T follicular helper cell (primary cell): Measurements from ENCODE around the gene MIEF2.
"Not testable (repeated sequence)": the region's sequence is repeated elsewhere in the genome, so short reads cannot be mapped to it uniquely, and the experiment has no call there.

Experiments
- DNase-seq: peaks from one replicate; pipeline ENCODE4 v3.0.0-alpha.2; 2020; ENCODE audit warnings: low read depth

MIEF2 gene

GRCh38 chr17:18291718-18292540 lies 31.5 kb downstream of the MIEF2 start:
- DNase-seq, result no peak

- DNase-seq, result not testable (repeated sequence)
These were observed 37.6 kb downstream of the MIEF2 start for GRCh38 chr17:18298061-18298460.

GRCh38 chr17:18300725-18301480 lies 40.4 kb downstream of the MIEF2 start:
- DNase-seq, result no peak

DNA sequence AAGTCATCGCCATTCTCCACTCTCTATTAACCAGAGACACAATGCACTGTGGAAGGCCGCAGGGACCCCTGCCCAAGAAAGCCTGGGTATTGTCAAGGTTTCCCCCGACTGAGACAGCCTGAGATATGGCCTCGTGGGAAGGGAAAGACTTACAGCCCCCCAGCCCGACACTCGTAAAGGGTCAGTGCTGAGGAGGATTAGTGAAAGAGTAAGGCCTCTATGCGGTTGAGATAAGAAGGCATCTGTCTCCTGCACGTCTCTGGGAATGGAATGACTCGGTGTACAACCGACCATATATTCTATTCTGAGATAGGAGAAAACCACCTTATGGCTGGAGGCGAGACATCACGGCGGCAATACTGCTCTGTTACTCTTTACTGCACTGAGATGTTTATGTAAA lies 42.7 kb downstream of the MIEF2 start:
- not testable (repeated sequence) for DNase-seq

DNA sequence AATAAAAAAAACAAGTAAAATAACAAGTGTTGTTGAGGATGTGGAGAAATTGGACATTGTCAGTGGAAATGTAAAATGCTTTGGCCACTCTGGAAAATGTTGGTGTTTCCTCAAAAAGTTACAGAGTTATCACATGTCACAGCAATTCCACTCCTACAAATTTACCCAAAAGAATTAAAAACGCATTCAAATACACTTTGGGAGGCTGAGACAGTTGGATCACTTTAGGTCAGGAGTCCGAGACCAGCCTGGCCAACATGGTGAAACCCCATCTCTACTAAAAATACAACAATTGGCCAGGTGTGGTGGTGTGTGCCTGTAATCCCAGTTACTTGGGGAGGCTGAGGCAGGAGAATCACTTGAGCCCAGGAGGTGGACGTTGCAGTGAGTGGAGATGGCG lies 48.7 kb downstream of the MIEF2 start:
- DNase-seq, result no peak

DNA sequence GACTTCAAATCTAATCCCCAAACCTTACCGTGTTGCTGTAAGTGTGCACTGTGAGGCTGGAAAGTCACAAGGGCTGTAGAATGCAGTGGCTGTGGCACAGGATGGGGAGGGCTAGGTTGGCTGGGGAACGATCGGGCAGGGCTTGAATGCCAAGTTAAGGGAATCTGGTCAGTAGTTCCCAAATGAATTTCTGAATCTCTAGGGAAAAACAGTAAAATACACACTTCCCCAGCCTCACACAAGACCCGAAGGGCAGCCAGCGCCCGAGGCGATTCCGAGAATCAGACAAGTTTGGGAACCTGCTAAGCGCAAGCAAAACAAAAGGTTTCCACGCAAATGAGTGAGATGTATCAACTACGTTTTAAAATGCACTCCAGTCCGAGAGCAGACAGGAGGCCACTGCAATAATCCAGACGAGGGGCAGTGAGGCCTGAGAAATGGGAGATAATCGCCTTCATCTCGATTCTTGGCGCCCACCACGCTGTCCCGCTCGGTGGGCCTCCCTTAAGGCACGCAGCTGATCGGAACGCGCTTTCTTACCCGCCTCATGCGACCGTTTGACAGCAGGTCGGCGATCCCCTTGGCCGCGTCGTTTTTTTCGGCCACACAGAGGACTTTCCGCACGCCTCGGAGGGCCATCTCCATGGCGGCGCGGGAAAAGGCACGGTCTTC lies 53.7 kb downstream of the MIEF2 start:
- no peak for DNase-seq

GRCh38 chr17:18314731-18315561 lies 54.5 kb downstream of the MIEF2 start, which contains the start of the genes SMCR8 and TOP3A:
Gene SMCR8 (plus strand): TSS chr17:18315293. CDS start chr17:18315790, 497 bp downstream.
Gene TOP3A (minus strand): TSS chr17:18314994. CDS start chr17:18314778, 216 bp downstream.
- peak; percentile 98 for DNase-seq

- DNase-seq, result no peak
These were observed 55.1 kb downstream of the MIEF2 start for GRCh38 chr17:18315562-18315922.

- DNase-seq, result no peak
These were observed 55.5 kb downstream of the MIEF2 start for GRCh38 chr17:18315961-18316360.
